Parathyroid adenoma (tissue), 2 donors: ENCODE measurements around the gene DDI2.

Source experiments
- H2AFZ ChIP-seq: fragments of 300-600 bp; sonication (generic); one replicate; pipeline ENCODE4 v1.7.0; 2017; ENCODE audit warnings: antibody characterized with exemption, mild to moderate bottlenecking
- H3K27ac ChIP-seq: fragments of 300-600 bp; sonication (generic); one replicate; pipeline ENCODE4 v1.7.0; 2017
- H3K27me3 ChIP-seq: fragments of 300-600 bp; sonication (generic); one replicate; pipeline ENCODE4 v1.7.0; 2017; ENCODE audit warnings: low read length; ENCODE audit not compliant: control insufficient read depth, insufficient read depth
- H3K36me3 ChIP-seq: fragments of 300-600 bp; sonication (generic); one replicate; pipeline ENCODE4 v1.7.0; 2017; ENCODE audit warnings: low read length; ENCODE audit not compliant: control insufficient read depth, insufficient read depth
- H3K4me1 ChIP-seq: fragments of 300-600 bp; sonication (generic); one replicate; pipeline ENCODE4 v1.7.0; 2017; ENCODE audit warnings: control low read depth
- H3K4me2 ChIP-seq: fragments of 300-600 bp; sonication (generic); one replicate; pipeline ENCODE4 v1.7.0; 2017; ENCODE audit warnings: low read length
- H3K4me3 ChIP-seq: fragments of 300-600 bp; sonication (generic); one replicate; pipeline ENCODE4 v1.7.0; 2017; ENCODE audit warnings: low read depth, low read length
- H3K79me2 ChIP-seq: fragments of 300-600 bp; sonication (generic); one replicate; pipeline ENCODE4 v1.7.0; 2017; ENCODE audit warnings: control low read depth
- H3K9ac ChIP-seq: fragments of 300-600 bp; sonication (generic); one replicate; pipeline ENCODE4 v1.7.0; 2017; ENCODE audit warnings: mild to moderate bottlenecking
- H3K9me3 ChIP-seq: fragments of 300-600 bp; sonication (generic); one replicate; pipeline ENCODE4 v1.7.0; 2017; ENCODE audit warnings: low read length; ENCODE audit not compliant: control insufficient read depth
- CTCF ChIP-seq: fragments of 300-600 bp; sonication (generic); IDR thresholded peaks from one replicate; pipeline ENCODE4 v1.7.0; 2017; ENCODE audit warnings: antibody characterized with exemption, mild to moderate bottlenecking
- donor health status: primary hyperparathyroidism.

DDI2 gene

DNA sequence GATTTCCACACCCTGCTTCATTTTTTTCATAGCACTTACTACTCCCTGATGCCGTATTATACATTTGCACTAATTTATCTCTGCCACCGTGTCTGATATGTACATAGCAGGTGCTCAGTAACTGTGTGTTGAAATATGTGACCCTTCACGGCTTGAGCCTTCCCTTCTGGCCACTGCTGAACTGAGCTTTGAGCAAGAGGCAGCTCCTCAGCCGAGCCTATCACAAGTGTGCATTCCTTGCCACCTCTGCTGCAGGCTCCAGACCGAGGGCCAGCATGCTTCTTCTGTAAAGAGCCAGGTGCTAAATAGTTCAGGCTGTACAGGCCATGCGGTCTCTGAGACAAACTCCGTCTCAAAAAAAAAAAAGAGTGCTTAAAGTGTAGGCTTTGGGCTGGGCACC is 89.5 kb downstream of the DDI2 start:
- no peaks in the 10 kb centered on the region for H3K27me3 ChIP-seq
- H2AFZ ChIP-seq = no peak overlapping the region
- H3K9ac ChIP-seq = no peak overlapping the region
- H3K9me3 ChIP-seq = no peaks in the 10 kb centered on the region
- TF ChIP-seq CTCF = no peak
- H3K27ac ChIP-seq = no peak overlapping the region
- no peaks in the 10 kb centered on the region for H3K4me1 ChIP-seq
- no peaks in the 10 kb centered on the region for H3K36me3 ChIP-seq
- no peak overlapping the region for H3K4me2 ChIP-seq
- H3K4me3 ChIP-seq = no peak overlapping the region
- H3K79me2 ChIP-seq = peaks cover 49% of the 10 kb centered on the region

DNA sequence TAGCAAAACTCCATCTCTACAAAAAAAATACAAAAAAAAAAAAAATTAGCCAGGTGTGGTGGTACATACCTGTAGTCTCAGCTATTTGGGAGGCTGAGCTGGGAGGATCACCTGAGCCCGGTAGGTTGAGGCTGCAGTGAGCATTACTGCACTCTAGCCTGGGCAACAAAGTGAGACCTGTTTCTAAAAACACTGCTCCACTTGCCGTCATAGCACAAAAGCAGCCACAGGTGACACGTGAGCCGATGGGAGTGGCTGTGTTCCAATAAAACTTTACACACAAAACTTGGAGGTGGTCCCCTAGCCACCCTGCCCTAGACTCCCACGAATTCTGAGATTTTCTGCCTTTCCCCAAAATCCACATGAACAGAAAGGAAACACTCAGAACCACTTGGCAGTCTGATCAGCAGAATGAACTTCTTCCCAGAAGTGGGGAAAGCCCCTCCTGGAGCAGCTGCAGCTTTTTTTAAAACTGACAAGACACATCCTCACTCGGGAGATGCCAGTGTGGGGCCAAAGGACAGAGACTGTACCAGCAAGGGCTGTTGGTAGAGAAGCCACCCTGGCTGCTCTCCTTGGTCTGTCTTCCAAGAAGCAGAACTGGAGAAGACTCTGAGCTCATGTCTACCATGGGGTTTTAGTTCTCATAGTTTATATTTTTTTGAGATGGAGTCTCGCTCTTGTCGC is 90.1 kb downstream of the DDI2 start:
- Histone ChIP-seq H3K4me1 (no peaks in the 10 kb centered on the region), H2AFZ (no peak overlapping the region), H3K79me2 (peaks cover 46% of the 10 kb centered on the region), H3K27ac (no peak overlapping the region), H3K36me3 (no peaks in the 10 kb centered on the region), H3K4me2 (no peak overlapping the region), H3K9ac (no peak overlapping the region), H3K9me3 (no peaks in the 10 kb centered on the region), H3K4me3 (no peak overlapping the region), H3K27me3 (no peaks in the 10 kb centered on the region)
- no peak for TF ChIP-seq CTCF

GRCh38 chr1:15708486-15709137 is 91.4 kb downstream of the DDI2 start:
- Histone ChIP-seq H3K9ac (no peak overlapping the region), H3K4me2 (no peak overlapping the region), H2AFZ (no peak overlapping the region), H3K9me3 (no peaks in the 10 kb centered on the region), H3K27ac (no peak overlapping the region), H3K4me1 (no peaks in the 10 kb centered on the region), H3K27me3 (no peaks in the 10 kb centered on the region), H3K79me2 (peaks cover 46% of the 10 kb centered on the region), H3K36me3 (no peaks in the 10 kb centered on the region), H3K4me3 (no peak overlapping the region)
- no peak for TF ChIP-seq CTCF

- H3K4me2 ChIP-seq = no peak overlapping the region
- no peaks in the 10 kb centered on the region for H3K9me3 ChIP-seq
- H2AFZ ChIP-seq = no peak overlapping the region
- no peak overlapping the region for H3K27ac ChIP-seq
- no peak overlapping the region for H3K9ac ChIP-seq
- no peaks in the 10 kb centered on the region for H3K36me3 ChIP-seq
- H3K79me2 ChIP-seq = peaks cover 46% of the 10 kb centered on the region
- no peaks in the 10 kb centered on the region for H3K4me1 ChIP-seq
- no peak overlapping the region for H3K4me3 ChIP-seq
- no peaks in the 10 kb centered on the region for H3K27me3 ChIP-seq
- TF ChIP-seq CTCF = no peak
These were observed 92.0 kb downstream of the DDI2 start for GRCh38 chr1:15709226-15709625.

- H3K4me1 ChIP-seq = no peaks in the 10 kb centered on the region
- H3K9me3 ChIP-seq = no peaks in the 10 kb centered on the region
These were observed 94.9 kb downstream of the DDI2 start for GRCh38 chr1:15712168-15712567.

More at GRCh38 chr1:15712168-15712567, 94.9 kb downstream of the DDI2 start:
- H3K4me2 ChIP-seq = no peak overlapping the region
- H3K79me2 ChIP-seq = peaks cover 28% of the 10 kb centered on the region
- no peak for TF ChIP-seq CTCF
- no peak overlapping the region for H2AFZ ChIP-seq
- no peak overlapping the region for H3K9ac ChIP-seq
- no peaks in the 10 kb centered on the region for H3K36me3 ChIP-seq
- no peak overlapping the region for H3K4me3 ChIP-seq
- H3K27me3 ChIP-seq = no peaks in the 10 kb centered on the region
- no peak overlapping the region for H3K27ac ChIP-seq
